ENCODE data around the gene USP11.
A peak's percentile ranks its signal among the peaks of the same experiment; 100 is the strongest.

The USP11 gene

DNA sequence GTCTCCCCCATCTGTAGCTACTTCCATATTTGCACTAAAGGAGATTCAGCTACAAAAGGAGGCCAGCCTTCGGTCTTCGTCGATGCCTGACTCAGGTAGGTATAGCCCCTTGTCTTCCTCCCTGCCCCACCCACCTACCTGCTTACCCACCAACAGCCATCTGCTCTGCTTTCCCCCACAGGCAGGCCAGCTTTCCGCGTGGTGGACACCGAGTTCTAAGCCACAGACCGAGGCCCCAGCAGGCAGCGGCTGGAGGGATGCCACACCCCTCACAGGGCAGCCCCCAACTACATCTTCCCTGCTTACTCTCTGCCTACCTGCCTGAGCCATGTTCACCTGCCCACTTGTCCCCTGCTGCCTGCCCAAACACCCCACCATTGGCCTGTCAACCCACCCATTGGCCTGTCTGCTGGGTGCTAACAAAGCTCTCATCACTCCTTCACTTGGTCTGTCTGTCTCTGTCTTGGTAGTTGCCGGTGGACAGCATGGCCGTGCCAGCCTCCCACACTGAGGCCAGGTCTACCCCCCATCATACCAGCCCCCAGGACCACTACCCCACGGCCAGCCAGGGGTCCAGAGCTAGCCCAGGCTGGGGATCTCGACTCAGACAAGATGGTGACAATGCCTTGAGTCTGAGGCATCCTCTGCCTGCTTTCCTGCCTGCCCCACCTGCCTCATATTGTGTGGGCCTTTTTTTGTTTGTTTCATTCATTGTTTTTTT is 4.1 kb upstream of the USP11 start:
- DNase-seq = no peak
- peaks cover 53% of the 10 kb centered on the region for H3K36me3 ChIP-seq
- no peak for TF ChIP-seq CTCF (IDR thresholded peaks at IDR 0.05; ENCODE audit: low read depth, low read length)
- no peaks in the 10 kb centered on the region for H3K9me3 ChIP-seq (ENCODE audit: severe bottlenecking)
- H3K27me3 ChIP-seq (ENCODE audit: insufficient read depth, low read depth, severe bottlenecking) = no peaks in the 10 kb centered on the region
- no peak overlapping the region for H3K4me3 ChIP-seq (ENCODE audit: low read depth, low read length)
- no peak overlapping the region for H3K27ac ChIP-seq

- Histone ChIP-seq H3K27ac (no peak overlapping the region), H3K9me3 (ENCODE audit: severe bottlenecking) (no peaks in the 10 kb centered on the region), H3K4me3 (ENCODE audit: low read depth, low read length) (no peak overlapping the region), H3K27me3 (ENCODE audit: insufficient read depth, low read depth, severe bottlenecking) (no peaks in the 10 kb centered on the region), H3K36me3 (peaks cover 48% of the 10 kb centered on the region)
- no peak for TF ChIP-seq CTCF (IDR thresholded peaks at IDR 0.05; ENCODE audit: low read depth, low read length)
- DNase-seq = no peak
Observed at GRCh38 chrX:47229427-47229826, 3.4 kb upstream of the USP11 start.

- Histone ChIP-seq H3K36me3 (peaks cover 39% of the 10 kb centered on the region), H3K9me3 (ENCODE audit: severe bottlenecking) (no peaks in the 10 kb centered on the region), H3K4me3 (ENCODE audit: low read depth, low read length) (no peak overlapping the region), H3K27me3 (ENCODE audit: insufficient read depth, low read depth, severe bottlenecking) (no peaks in the 10 kb centered on the region), H3K27ac (no peak overlapping the region)
- no peak for TF ChIP-seq CTCF (IDR thresholded peaks at IDR 0.05; ENCODE audit: low read depth, low read length)
- no peak for DNase-seq
Observed at GRCh38 chrX:47230136-47230868, 2.5 kb upstream of the USP11 start.

DNA sequence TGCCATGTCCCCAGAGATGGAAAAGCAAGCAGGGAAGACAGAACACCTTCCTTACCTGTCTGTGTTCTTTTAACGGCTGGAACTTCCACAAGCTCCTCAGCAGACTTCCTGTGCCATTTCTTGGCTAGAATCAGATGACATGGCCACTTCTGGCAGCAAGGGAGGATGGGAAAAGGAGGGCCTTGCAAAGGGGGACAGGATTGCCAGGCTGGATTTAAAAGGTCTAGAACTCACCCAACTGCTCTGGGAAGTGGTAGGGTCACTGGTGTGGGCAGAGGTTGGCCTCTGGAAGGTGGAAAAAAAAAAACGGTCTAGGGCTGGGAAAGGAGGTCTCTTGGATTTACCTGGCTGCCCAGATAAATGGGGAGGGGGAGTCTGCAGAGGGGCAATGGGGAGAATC is 1.6 kb upstream of the USP11 start:
- TF ChIP-seq CTCF (IDR thresholded peaks at IDR 0.05; ENCODE audit: low read depth, low read length) = no peak
- Histone ChIP-seq H3K27ac (no peak overlapping the region), H3K27me3 (ENCODE audit: insufficient read depth, low read depth, severe bottlenecking) (no peaks in the 10 kb centered on the region), H3K36me3 (peaks cover 31% of the 10 kb centered on the region), H3K4me3 (ENCODE audit: low read depth, low read length) (no peak overlapping the region), H3K9me3 (ENCODE audit: severe bottlenecking) (no peaks in the 10 kb centered on the region)
- no peak for DNase-seq

GRCh38 chrX:47232197-47232802 is 509 bp upstream of the USP11 start:
- Histone ChIP-seq H3K36me3 (peaks cover 19% of the 10 kb centered on the region), H3K4me3 (ENCODE audit: low read depth, low read length) (peak overlapping the region; percentile 61), H3K9me3 (ENCODE audit: severe bottlenecking) (no peaks in the 10 kb centered on the region), H3K27me3 (ENCODE audit: insufficient read depth, low read depth, severe bottlenecking) (no peaks in the 10 kb centered on the region), H3K27ac (peak overlapping the region; percentile 94)
- no peak for DNase-seq
- TF ChIP-seq CTCF (IDR thresholded peaks at IDR 0.05; ENCODE audit: low read depth, low read length) = no peak
